Measurements from ENCODE around the gene ARL6.

GRCh38 chr3:97721446-97721845, 43.1 kb upstream of the ARL6 start:
- TF ChIP-seq EZH2 (IDR thresholded peaks at IDR 0.05; ENCODE audit: low read depth, low read length, severe bottlenecking) (no peak), SUZ12 (IDR thresholded peaks at IDR 0.05; ENCODE audit: low read length) (no peak), KDM1A (IDR thresholded peaks at IDR 0.05; ENCODE audit: borderline replicate concordance, low read length) (no peak), RAD21 (IDR thresholded peaks at IDR 0.05 in 1 of 2, conservative IDR thresholded peaks at IDR 0.05 in 1 of 2; ENCODE audit: low read depth in 2 of 2, low read length in 2 of 2) (no peak), SP4 (IDR thresholded peaks at IDR 0.05; ENCODE audit: low read length) (no peak), HDAC2 (IDR thresholded peaks at IDR 0.05; ENCODE audit: borderline replicate concordance in 1 of 2, low read depth in 2 of 2, low read length in 2 of 2) (no peak)
- TF ChIP-seq, protein P1, sequence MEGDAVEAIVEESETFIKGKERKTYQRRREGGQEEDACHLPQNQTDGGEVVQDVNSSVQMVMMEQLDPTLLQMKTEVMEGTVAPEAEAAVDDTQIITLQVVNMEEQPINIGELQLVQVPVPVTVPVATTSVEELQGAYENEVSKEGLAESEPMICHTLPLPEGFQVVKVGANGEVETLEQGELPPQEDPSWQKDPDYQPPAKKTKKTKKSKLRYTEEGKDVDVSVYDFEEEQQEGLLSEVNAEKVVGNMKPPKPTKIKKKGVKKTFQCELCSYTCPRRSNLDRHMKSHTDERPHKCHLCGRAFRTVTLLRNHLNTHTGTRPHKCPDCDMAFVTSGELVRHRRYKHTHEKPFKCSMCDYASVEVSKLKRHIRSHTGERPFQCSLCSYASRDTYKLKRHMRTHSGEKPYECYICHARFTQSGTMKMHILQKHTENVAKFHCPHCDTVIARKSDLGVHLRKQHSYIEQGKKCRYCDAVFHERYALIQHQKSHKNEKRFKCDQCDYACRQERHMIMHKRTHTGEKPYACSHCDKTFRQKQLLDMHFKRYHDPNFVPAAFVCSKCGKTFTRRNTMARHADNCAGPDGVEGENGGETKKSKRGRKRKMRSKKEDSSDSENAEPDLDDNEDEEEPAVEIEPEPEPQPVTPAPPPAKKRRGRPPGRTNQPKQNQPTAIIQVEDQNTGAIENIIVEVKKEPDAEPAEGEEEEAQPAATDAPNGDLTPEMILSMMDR (IDR thresholded peaks at IDR 0.05; ENCODE audit: control extremely low read depth in 1 of 3, insufficient read depth in 1 of 3, low read depth in 1 of 3, low read length in 3 of 3) = no peak

Measured in H1 (cell line).